ENCODE data around the gene TMEM107.
A peak's percentile ranks its signal among the peaks of the same experiment; 100 is the strongest.

The TMEM107 gene

GRCh38 chr17:8141045-8141444, 35.1 kb downstream of the TMEM107 start:
- H3K4me3 ChIP-seq (ENCODE audit: low read depth, low read length): no peak overlapping the region
- H3K27ac ChIP-seq: no peak overlapping the region
- no peak for TF ChIP-seq CTCF (IDR thresholded peaks at IDR 0.05; ENCODE audit: low read depth, low read length, missing control alignments)
- no peaks in the 10 kb centered on the region for H3K27me3 ChIP-seq (replicated peaks)
- DNase-seq: no peak
- H3K36me3 ChIP-seq (replicated peaks): peaks cover 51% of the 10 kb centered on the region
- in situ Hi-C loops (cut with HindIII; ENCODE audit: low pct_ligation_motif_present, low sequenced_read_pairs): no loop called here

GRCh38 chr17:8140065-8141029, 35.8 kb downstream of the TMEM107 start:
- H3K4me3 ChIP-seq (ENCODE audit: low read depth, low read length): no peak overlapping the region
- TF ChIP-seq CTCF (IDR thresholded peaks at IDR 0.05; ENCODE audit: low read depth, low read length, missing control alignments): no peak
- H3K27ac ChIP-seq: no peak overlapping the region
- H3K27me3 ChIP-seq (replicated peaks): no peaks in the 10 kb centered on the region
- in situ Hi-C loops (cut with HindIII; ENCODE audit: low pct_ligation_motif_present, low sequenced_read_pairs): no loop called here
- no peak for DNase-seq
- peaks cover 46% of the 10 kb centered on the region for H3K36me3 ChIP-seq (replicated peaks)

- Histone ChIP-seq H3K27me3 (replicated peaks) (no peaks in the 10 kb centered on the region), H3K27ac (peak overlapping the region; percentile 76), H3K36me3 (replicated peaks) (peaks cover 35% of the 10 kb centered on the region), H3K4me3 (ENCODE audit: low read depth, low read length) (peak overlapping the region; percentile 60)
- DNase-seq: peak; percentile 98
- in situ Hi-C loops (cut with HindIII; ENCODE audit: low pct_ligation_motif_present, low sequenced_read_pairs): no loop called here
- TF ChIP-seq CTCF (IDR thresholded peaks at IDR 0.05; ENCODE audit: low read depth, low read length, missing control alignments): peak; percentile 90
Measured at GRCh38 chr17:8138672-8139371, 37.4 kb downstream of the TMEM107 start.

GRCh38 chr17:8138374-8138671, 37.9 kb downstream of the TMEM107 start:
- H3K4me3 ChIP-seq (ENCODE audit: low read depth, low read length): peak overlapping the region; percentile 47
- in situ Hi-C loops (cut with HindIII; ENCODE audit: low pct_ligation_motif_present, low sequenced_read_pairs): no loop called here
- peaks cover 33% of the 10 kb centered on the region for H3K36me3 ChIP-seq (replicated peaks)
- TF ChIP-seq CTCF (IDR thresholded peaks at IDR 0.05; ENCODE audit: low read depth, low read length, missing control alignments): no peak
- DNase-seq: no peak
- no peaks in the 10 kb centered on the region for H3K27me3 ChIP-seq (replicated peaks)
- peak overlapping the region; percentile 13 for H3K27ac ChIP-seq

GRCh38 chr17:8137645-8138373, 38.4 kb downstream of the TMEM107 start:
- peaks cover 31% of the 10 kb centered on the region for H3K36me3 ChIP-seq (replicated peaks)
- DNase-seq: no peak
- peak overlapping the region; percentile 47 for H3K4me3 ChIP-seq (ENCODE audit: low read depth, low read length)
- in situ Hi-C loops (cut with HindIII; ENCODE audit: low pct_ligation_motif_present, low sequenced_read_pairs): no loop called here
- no peak for TF ChIP-seq CTCF (IDR thresholded peaks at IDR 0.05; ENCODE audit: low read depth, low read length, missing control alignments)
- H3K27ac ChIP-seq: peak overlapping the region; percentile 13
- no peaks in the 10 kb centered on the region for H3K27me3 ChIP-seq (replicated peaks)
